ENCODE results near the gene TEX38.
"Not testable (repeated sequence)": the region's sequence is repeated elsewhere in the genome, so short reads cannot be mapped to it uniquely, and the experiment has no call there.

TEX38 gene

GRCh38 chr1:46654698-46655097 is 17.0 kb upstream of the TEX38 start:
- in situ Hi-C loops (cut with MboI; ENCODE audit: low sequenced_read_pairs), result not testable (repeated sequence)

DNA sequence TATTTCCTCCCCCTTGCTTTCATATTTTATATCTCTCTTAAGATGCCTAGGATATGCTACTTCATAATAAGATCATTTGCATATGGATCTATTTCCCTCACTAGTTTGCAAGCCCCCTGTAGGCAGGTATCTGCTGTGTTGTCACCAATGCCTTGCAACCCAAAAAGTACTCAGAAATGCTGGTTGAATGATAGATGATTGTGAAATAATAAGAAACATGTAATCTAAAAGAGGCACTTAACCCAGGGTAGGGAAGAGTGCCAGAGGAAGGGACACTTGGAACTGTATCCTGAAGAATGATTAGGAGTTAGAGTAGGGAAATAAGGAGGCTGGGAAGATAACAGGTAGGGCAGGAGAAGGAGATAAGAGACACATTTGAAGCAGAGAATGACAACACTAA is 15.8 kb upstream of the TEX38 start:
- in situ Hi-C loops (cut with MboI; ENCODE audit: low sequenced_read_pairs), result no loop called here

- in situ Hi-C loops (cut with MboI; ENCODE audit: low sequenced_read_pairs), result no loop called here
Observed at GRCh38 chr1:46656643-46657042, 15.0 kb upstream of the TEX38 start.

DNA sequence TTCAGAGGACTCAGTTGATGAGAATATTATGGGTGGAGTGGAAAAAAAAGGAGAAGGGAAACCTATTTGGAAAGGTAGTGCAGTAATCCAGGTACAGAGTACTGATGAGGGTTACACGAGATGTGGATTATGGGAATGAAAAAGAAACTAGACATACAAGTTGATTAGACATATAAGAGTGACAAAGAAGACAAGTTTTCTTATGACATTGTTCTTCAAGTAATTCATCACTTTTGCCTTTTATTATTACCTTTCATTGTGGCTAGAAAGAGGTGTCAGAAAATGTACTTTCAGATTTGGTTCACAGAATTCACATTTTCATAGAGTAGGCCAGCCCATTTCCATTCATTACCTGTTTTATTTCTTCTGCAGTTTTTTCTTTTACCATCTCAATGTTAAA is 13.9 kb upstream of the TEX38 start:
- in situ Hi-C loops (cut with MboI; ENCODE audit: low sequenced_read_pairs), result no loop called here

GRCh38 chr1:46659307-46659870 is 12.3 kb upstream of the TEX38 start:
- in situ Hi-C loops (cut with MboI; ENCODE audit: low sequenced_read_pairs), result no loop called here

- in situ Hi-C loops (cut with MboI; ENCODE audit: low sequenced_read_pairs), result not testable (repeated sequence)
Observed at GRCh38 chr1:46660116-46660515, 11.5 kb upstream of the TEX38 start.

GRCh38 chr1:46662919-46663318 is 8.7 kb upstream of the TEX38 start:
- in situ Hi-C loops (cut with MboI; ENCODE audit: low sequenced_read_pairs), result not testable (repeated sequence)

DNA sequence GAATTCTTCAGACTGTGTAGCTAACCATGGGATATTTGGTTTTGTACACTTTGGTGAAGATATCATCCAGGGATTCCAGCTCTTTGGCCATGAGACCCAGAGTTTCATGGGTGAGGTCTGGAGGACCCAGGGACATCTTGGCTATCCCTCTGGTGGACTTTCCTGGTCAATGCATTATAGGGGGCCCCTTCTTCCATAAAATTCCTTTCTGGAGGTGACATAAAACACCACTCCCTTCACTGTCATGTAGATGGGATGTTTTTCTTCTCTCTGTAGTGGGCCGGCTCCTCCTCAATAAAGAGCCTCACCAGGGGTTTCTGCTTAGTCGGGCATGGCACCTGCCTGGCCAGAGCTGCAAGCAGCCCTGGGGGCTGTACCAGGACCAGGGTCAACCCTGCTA is 5.7 kb upstream of the TEX38 start:
- in situ Hi-C loops (cut with MboI; ENCODE audit: low sequenced_read_pairs), result no loop called here

DNA sequence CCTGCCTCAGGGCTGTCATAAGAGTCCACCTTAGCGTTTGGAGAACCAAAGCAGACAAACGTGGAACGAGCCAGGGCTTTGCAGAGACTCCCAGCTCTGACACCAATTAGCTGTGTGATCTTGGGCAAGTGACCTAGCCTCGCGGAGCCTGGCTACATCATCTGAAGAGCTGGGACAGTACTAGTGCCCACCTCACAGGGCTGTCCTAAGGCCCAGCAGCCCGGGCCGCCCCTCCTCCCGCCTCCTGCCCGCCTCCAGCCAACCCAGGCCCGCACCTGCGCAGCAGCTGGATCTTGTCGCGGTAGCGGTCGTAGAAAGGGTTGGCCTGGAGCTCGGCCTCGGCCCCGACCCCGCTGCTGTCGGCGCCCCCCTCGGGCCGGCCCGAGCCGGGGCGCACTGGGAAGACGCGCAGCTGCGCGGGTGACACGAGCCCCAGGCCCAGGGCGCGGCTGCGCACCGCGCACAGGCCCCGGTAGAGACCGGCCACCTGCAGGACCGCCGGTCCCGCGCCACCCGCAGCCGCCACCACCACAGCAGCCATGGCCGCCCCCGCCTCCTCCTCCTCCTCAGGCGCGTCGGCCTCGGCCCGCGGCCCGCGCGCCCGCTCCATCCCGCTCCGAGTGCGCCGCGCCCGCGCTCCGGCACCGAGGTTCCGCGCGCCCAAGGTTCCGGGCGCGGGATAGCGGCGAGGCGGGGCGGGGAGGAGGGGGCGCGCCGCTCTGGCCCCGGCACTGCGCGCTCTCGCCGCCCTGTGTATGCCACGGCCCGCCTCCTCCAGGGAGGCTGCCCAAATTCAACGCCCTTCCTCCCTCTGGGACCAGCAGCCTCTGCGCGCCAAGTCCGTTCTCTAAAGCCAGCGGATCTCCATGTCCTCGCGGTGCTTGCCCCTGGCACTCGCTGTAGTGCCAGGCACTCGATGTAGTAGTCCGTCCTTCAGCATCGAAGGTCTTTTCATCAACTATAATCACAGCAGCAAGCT is 3.6 kb upstream of the TEX38 start, which contains the start of gene ATPAF1:
ATPAF1 (minus strand) TSS at position 583 of the 979 bp plus-strand sequence; CDS start at position 541, 42 bp downstream.
- in situ Hi-C loops (cut with MboI; ENCODE audit: low sequenced_read_pairs), result no loop called here

- in situ Hi-C loops (cut with MboI; ENCODE audit: low sequenced_read_pairs), result no loop called here
Observed at GRCh38 chr1:46670134-46670533, 1.5 kb upstream of the TEX38 start.

DNA sequence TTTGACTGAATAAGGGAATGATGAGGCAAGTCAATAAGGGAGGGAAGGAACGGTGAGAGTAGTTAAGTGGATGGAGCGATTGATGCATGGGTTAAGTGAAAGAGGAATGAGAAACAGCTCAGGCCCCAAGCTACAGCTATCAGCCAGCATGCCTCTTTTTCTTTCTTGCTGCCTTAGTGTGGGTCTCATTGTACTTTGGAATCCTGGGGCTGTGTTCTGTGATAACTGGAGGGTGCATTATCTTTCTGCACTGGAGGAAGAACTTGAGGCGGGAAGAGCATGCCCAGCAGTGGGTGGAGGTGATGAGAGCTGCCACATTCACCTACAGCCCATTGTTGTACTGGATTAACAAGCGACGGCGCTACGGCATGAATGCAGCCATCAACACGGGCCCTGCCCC is 1.0 kb downstream of the TEX38 start:
- in situ Hi-C loops (cut with MboI; ENCODE audit: low sequenced_read_pairs), result no loop called here

- in situ Hi-C loops (cut with MboI; ENCODE audit: low sequenced_read_pairs), result no loop called here
Observed at GRCh38 chr1:46673749-46674182, 2.1 kb downstream of the TEX38 start.

- in situ Hi-C loops (cut with MboI; ENCODE audit: low sequenced_read_pairs), result no loop called here
Observed at GRCh38 chr1:46675549-46676314, 4.1 kb downstream of the TEX38 start.

DNA sequence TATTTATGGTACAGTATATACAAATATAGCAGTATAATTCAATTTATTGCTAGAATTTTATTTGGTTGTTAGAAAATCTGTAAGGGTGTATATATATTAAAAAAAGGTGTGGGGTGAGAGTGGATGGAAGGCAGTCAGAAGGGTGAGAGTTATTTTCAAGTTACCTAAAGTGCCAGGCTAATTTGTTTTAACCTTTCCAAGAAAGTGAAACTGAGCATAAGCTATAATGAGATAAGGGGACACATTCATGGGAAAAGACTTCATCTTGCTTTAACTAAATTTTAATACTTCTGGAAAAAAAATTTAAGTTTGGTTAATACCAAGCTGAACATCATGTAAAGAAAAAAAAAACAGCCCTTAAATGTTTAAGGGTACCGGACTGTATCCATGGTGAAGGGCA is 4.9 kb downstream of the TEX38 start:
- in situ Hi-C loops (cut with MboI; ENCODE audit: low sequenced_read_pairs), result no loop called here

DNA sequence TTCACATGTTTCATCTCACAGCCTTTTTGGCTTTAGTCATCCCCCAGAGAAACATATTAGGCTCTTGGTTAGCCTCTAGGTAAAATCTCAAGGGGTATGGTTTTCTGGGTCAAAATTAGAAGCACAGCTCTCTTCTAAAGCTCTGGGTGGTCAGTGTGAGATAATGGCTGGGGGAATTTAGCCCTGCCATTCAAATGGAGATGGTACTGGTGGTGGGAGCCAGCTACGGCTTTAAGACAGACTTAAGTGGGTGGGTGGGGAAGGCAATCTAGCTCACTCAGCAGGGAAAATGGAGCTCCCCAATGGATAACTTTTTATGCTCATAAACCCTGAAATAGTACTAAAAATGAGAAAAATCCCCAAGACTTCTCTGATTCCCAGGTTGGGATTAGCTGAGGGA is 5.7 kb downstream of the TEX38 start:
- in situ Hi-C loops (cut with MboI; ENCODE audit: low sequenced_read_pairs), result no loop called here

GRCh38 chr1:46679789-46680573 is 8.3 kb downstream of the TEX38 start:
- in situ Hi-C loops (cut with MboI; ENCODE audit: low sequenced_read_pairs), result no loop called here

- in situ Hi-C loops (cut with MboI; ENCODE audit: low sequenced_read_pairs), result no loop called here
Observed at GRCh38 chr1:46681333-46682034, 9.8 kb downstream of the TEX38 start.

DNA sequence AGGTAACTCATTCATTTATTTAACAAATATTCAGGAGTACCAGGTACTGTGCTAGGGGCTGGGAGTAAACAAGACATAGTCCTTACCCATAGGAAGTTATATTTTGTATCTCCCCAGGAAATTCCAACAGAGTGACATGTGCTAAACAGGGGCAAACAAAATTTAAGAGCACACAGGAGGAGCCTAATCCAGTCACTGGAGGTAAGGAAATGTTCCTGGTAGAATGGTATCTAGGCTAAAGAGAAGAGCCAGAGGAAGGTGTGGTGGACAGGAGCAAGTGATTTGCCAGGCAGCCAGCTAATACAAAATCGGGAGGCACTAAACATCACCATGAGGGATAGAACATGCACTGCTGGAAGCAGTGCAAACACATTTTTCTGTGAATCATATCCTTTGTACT is 10.4 kb downstream of the TEX38 start:
- in situ Hi-C loops (cut with MboI; ENCODE audit: low sequenced_read_pairs), result no loop called here

DNA sequence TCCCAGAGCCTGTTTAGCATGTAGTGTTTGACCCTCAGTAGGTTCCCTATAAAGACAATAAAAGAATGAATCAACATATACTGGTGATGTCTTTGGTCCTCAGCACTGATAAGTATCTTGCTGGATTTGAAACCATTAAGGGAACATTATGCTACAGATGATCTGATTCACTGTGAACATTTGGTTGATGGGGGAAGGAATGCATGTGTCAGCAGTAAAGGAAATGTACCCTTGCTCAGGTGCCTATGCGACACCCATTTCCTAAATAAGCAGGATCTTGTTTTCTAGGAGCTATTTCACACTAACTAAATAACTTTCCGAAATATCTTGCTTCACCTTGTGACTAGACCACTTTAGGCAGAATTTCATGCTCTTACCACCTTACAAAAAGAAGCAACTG is 13.0 kb downstream of the TEX38 start:
- in situ Hi-C loops (cut with MboI; ENCODE audit: low sequenced_read_pairs), result no loop called here

GRCh38 chr1:46686255-46686654 is 14.6 kb downstream of the TEX38 start:
- in situ Hi-C loops (cut with MboI; ENCODE audit: low sequenced_read_pairs), result no loop called here

Data from HL-60/S4 (cell line).